SK-N-SH treated with all-trans-retinoic acid at 6 μM for 48 hours (cell line): ENCODE measurements around the gene CDH11.

Experiments
- ATAC-seq: fragments of 200-7000 bp; cut with Tn5 transposase; 3 replicates; pipeline ENCODE4 v1.9.1; 2020; ENCODE audit warnings: mild to moderate bottlenecking, moderate library complexity
- ARNTL ChIP-seq: fragments of 450-650 bp; formaldehyde crosslinking; IDR thresholded peaks from 2 replicates; pipeline ENCODE4 v1.5.0; 2020; ENCODE audit warnings: low read depth, mild to moderate bottlenecking, moderate library complexity, borderline replicate concordance
- BACH2 ChIP-seq: fragments of 250-450 bp; sonication (Bioruptor Pico); IDR thresholded peaks from 2 replicates; pipeline ENCODE4 v1.9.0; 2021; ENCODE audit warnings: mild to moderate bottlenecking, borderline replicate concordance
- CREB5 ChIP-seq: fragments of 250-450 bp; sonication (Bioruptor Pico); IDR thresholded peaks from 2 replicates; pipeline ENCODE4 v1.5.1; 2020; ENCODE audit warnings: low read depth, mild to moderate bottlenecking, moderate library complexity
- CSRNP3 ChIP-seq: fragments of 250-450 bp; sonication (Bioruptor Pico); IDR thresholded peaks from 2 replicates; pipeline ENCODE4 v1.5.1; 2021; ENCODE audit warnings: mild to moderate bottlenecking, moderate library complexity
- ESRRG ChIP-seq: fragments of 250-450 bp; sonication (Bioruptor Pico); IDR thresholded peaks from 2 replicates; pipeline ENCODE4 v1.6.1; 2021; ENCODE audit warnings: mild to moderate bottlenecking
- GLIS3 ChIP-seq: fragments of 250-450 bp; sonication (Bioruptor Pico); IDR thresholded peaks from 2 replicates; pipeline ENCODE4 v1.5.0; 2020; ENCODE audit warnings: mild to moderate bottlenecking, moderate library complexity
- ISL1 ChIP-seq: fragments of 250-450 bp; sonication (Bioruptor Pico); IDR thresholded peaks from 2 replicates; pipeline ENCODE4 v2.1.2; 2022; ENCODE audit warnings: mild to moderate bottlenecking, moderate library complexity
- OSR1 ChIP-seq: fragments of 250-450 bp; sonication (Bioruptor Pico); IDR thresholded peaks from 2 replicates; pipeline ENCODE4 v1.8.0; 2022; ENCODE audit warnings: moderate library complexity, mild to moderate bottlenecking, inconsistent platforms
- PATZ1 ChIP-seq: fragments of 250-450 bp; sonication (Bioruptor Pico); IDR thresholded peaks from 2 replicates; pipeline ENCODE4 v1.8.0; 2020; ENCODE audit warnings: mild to moderate bottlenecking, moderate library complexity, borderline replicate concordance
- POU6F1 ChIP-seq: fragments of 250-450 bp; sonication (Bioruptor Pico); IDR thresholded peaks from 2 replicates; pipeline ENCODE4 v1.8.0; 2021; ENCODE audit warnings: low read depth, mild to moderate bottlenecking, moderate library complexity, borderline replicate concordance
- PPARA ChIP-seq: fragments of 250-450 bp; sonication (Bioruptor Pico); IDR thresholded peaks from 2 replicates; pipeline ENCODE4 v1.5.0; 2020; ENCODE audit warnings: mild to moderate bottlenecking, borderline replicate concordance
- RARB ChIP-seq: fragments of 250-450 bp; sonication (Bioruptor Pico); IDR thresholded peaks from 2 replicates; pipeline ENCODE4 v1.8.0; 2021; ENCODE audit warnings: mild to moderate bottlenecking, moderate library complexity
- SNAI2 ChIP-seq: fragments of 250-450 bp; sonication (Bioruptor Pico); IDR thresholded peaks from 2 replicates; pipeline ENCODE4 v1.5.0; 2020; ENCODE audit warnings: mild to moderate bottlenecking, moderate library complexity
- TCF4 ChIP-seq: fragments of 250-450 bp; sonication (Bioruptor Pico); IDR thresholded peaks from 2 replicates; pipeline ENCODE4 v1.8.0; 2021; ENCODE audit warnings: mild to moderate bottlenecking, moderate library complexity, borderline replicate concordance
- TOX ChIP-seq: fragments of 250-450 bp; sonication (Bioruptor Pico); IDR thresholded peaks from 2 replicates; pipeline ENCODE4 v1.8.0; 2021; ENCODE audit warnings: mild to moderate bottlenecking, moderate library complexity, borderline replicate concordance
- TSHZ2 ChIP-seq: fragments of 250-450 bp; sonication (Bioruptor Pico); IDR thresholded peaks from 2 replicates; pipeline ENCODE4 v1.5.0; 2020; ENCODE audit warnings: mild to moderate bottlenecking, moderate library complexity
- ZFP3 ChIP-seq: fragments of 250-450 bp; sonication (Bioruptor Pico); IDR thresholded peaks from 2 replicates; pipeline ENCODE4 v1.5.0; 2020; ENCODE audit warnings: mild to moderate bottlenecking, moderate library complexity
- ZFP30 ChIP-seq: fragments of 450-650 bp; formaldehyde crosslinking; IDR thresholded peaks from 2 replicates; pipeline ENCODE4 v1.5.0; 2022; ENCODE audit warnings: mild to moderate bottlenecking, moderate library complexity
- ZNF565 ChIP-seq: fragments of 450-650 bp; formaldehyde crosslinking; conservative IDR thresholded peaks from 2 replicates; pipeline ENCODE4 v1.5.0; 2020; ENCODE audit warnings: low read depth, mild to moderate bottlenecking, moderate library complexity
- ZNF70 ChIP-seq: fragments of 450-650 bp; formaldehyde crosslinking; IDR thresholded peaks from 2 replicates; pipeline ENCODE4 v1.5.0; 2020; ENCODE audit warnings: mild to moderate bottlenecking, moderate library complexity
- ZNF8 ChIP-seq: fragments of 450-650 bp; formaldehyde crosslinking; IDR thresholded peaks from 2 replicates; pipeline ENCODE4 v1.5.0; 2020; ENCODE audit warnings: mild to moderate bottlenecking, moderate library complexity

Gene CDH11

GRCh38 chr16:65142276-65142675 lies 20.4 kb upstream of the CDH11 start (continued):
- TF ChIP-seq PPARA (CRISPR knock-in tag): no peak
- TF ChIP-seq PATZ1: no peak

DNA sequence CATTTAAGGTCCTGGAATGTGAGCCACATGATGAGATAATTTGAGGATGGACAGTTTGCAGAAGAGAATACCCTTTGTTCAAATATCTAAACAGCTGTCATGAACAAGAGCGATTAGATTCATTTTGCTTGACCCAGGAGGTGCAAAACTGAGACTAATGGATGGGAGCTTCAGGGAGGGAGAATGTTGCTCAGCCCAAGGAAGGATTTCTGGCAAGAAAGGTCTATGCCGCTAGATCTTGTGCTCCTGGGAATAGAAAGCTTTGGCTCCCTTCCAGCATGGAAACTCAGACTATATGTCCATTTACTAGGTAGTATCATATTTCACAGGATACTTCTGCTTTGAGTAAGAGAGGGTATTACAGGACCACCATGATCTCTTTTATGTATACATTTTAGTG lies 14.8 kb upstream of the CDH11 start:
- TF ChIP-seq CSRNP3 (CRISPR knock-in tag): no peak
- no peak for TF ChIP-seq ZFP3 (CRISPR knock-in tag)
- TF ChIP-seq TCF4 (CRISPR knock-in tag): no peak
- TF ChIP-seq ZNF70: no peak
- no peak for TF ChIP-seq OSR1 (CRISPR knock-in tag)
- TF ChIP-seq TSHZ2: no peak
- TF ChIP-seq ISL1 (CRISPR knock-in tag): no peak
- no peak for TF ChIP-seq SNAI2 (CRISPR knock-in tag)
- no peak for TF ChIP-seq ZNF8 (CRISPR knock-in tag)
- TF ChIP-seq BACH2 (CRISPR knock-in tag): no peak
- TF ChIP-seq TOX: no peak
- TF ChIP-seq RARB (CRISPR knock-in tag): no peak
- TF ChIP-seq ARNTL (CRISPR knock-in tag): no peak
- ATAC-seq: no peak

DNA sequence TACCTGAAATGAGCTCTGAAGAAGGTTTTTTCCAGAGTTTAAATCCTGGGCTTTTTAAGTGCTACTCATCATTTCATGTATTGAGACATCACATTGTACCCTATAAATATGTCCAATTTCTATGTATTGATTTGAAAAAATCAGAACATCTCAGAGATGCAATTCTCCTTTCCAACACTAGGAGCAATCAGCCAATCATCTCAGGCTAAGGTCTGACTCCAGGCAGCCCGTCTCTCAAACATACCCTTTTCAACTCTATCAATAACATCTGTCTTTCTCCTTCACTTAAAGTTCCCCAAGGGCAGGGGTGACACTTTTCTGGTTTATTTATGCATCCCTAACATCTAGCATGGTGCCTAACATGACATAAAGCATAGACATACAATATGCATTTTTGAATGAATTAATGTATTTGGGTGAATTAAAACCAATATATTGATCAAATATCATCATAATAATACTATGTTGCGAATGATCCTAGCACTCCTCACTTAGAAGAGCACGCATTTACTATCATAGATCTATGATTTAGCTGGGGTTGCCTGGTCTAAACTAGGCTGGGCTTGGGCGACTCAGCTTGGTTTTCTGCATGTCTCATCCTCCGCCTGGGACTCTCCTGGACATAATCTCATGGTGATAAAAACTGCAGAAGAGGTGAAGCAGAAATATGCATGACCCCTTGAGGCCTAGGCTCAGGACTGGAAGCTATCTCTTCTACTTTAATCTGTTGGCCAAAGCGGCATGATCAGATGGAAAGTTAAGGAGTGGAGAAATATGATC lies 5.2 kb upstream of the CDH11 start:
- ATAC-seq: no peak
- TF ChIP-seq ZNF8 (CRISPR knock-in tag) (no peak), ZNF565 (CRISPR knock-in tag) (no peak), GLIS3 (CRISPR knock-in tag) (no peak), ZFP3 (CRISPR knock-in tag) (no peak), CREB5 (CRISPR knock-in tag) (no peak), ZNF70 (no peak), PATZ1 (no peak), POU6F1 (CRISPR knock-in tag) (no peak), ESRRG (no peak), TOX (no peak), CSRNP3 (CRISPR knock-in tag) (no peak), ISL1 (CRISPR knock-in tag) (no peak), TSHZ2 (no peak), ZFP30 (CRISPR knock-in tag) (no peak), BACH2 (CRISPR knock-in tag) (no peak), SNAI2 (CRISPR knock-in tag) (no peak)
